Activated naive CD8-positive, alpha-beta T cell (primary cell): ENCODE results near the gene KIZ.
"Not testable (repeated sequence)": the region's sequence is repeated elsewhere in the genome, so short reads cannot be mapped to it uniquely, and the experiment has no call there.

Experiments used
- H3K27ac Mint-ChIP-seq: one replicate; pipeline ENCODE4 v1.8.0; 2021; ENCODE audit warnings: mixed read lengths
- H3K27me3 Mint-ChIP-seq: one replicate; pipeline ENCODE4 v1.8.0; 2021; ENCODE audit warnings: mixed read lengths
- H3K36me3 Mint-ChIP-seq: one replicate; pipeline ENCODE4 v1.8.0; 2021; ENCODE audit warnings: mixed read lengths
- H3K4me1 Mint-ChIP-seq: one replicate; pipeline ENCODE4 v1.8.0; 2021; ENCODE audit warnings: low read depth, mixed read lengths
- H3K4me3 Mint-ChIP-seq: one replicate; pipeline ENCODE4 v1.8.0; 2021; ENCODE audit warnings: mild to moderate bottlenecking, mixed read lengths
- H3K9me3 Mint-ChIP-seq: one replicate; pipeline ENCODE4 v1.8.0; 2021; ENCODE audit warnings: low read depth, mixed read lengths

The KIZ gene

DNA sequence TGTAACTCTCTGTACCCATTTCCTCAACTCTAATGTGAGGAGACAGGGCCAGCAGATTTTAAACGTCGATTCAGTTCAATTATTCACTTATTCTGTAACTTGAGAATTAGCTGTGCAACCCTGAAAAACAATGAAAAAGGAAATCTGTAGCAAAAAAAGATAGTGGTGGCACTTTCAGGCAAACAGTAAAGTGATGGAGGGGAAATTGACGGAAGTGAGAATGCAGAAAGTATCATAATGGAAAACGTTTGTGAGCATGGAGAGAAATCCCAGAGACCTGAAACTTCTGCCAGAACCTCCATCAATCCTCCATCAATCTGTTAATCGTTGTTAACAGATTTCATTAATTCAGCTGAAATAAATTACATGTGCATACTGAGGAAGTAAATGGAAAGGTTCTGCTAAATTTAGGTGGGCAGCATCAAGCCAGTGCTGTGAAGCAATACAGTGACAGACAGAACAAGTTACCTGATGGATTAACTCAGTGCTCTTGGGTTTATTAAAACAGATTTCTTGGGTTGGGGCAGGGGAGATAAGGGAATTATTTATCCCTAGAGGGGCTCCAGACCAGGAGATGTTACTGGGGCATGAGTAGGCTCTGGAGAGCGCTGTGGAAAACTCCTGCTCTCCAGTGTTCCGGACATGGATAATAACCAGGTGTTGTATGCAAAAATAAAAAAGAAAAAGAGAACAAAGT lies 17.5 kb downstream of the KIZ start:
- Mint-ChIP-seq H3K27me3 (no peaks in the 10 kb centered on the region), H3K36me3 (peaks cover 21% of the 10 kb centered on the region), H3K27ac (no peak overlapping the region), H3K4me1 (no peaks in the 10 kb centered on the region), H3K4me3 (no peak overlapping the region), H3K9me3 (no peaks in the 10 kb centered on the region)

DNA sequence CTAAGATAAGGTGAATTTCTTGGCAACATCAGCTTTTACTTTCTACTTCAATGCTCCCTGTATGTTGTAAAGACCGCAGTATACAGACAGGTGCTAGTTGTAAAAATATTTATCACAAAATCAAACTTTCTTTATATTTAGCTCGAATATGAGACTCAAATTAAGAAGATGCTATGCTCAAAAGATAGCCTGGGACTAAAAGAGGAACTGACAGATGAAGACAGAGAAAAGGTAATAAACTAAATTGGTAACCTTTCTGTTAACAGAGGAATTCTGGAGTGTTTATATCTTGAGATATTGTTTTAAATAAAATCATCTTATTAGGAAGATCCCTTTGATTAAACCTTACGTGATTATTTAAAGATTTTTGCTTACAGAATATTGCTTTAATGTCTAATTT lies 19.5 kb downstream of the KIZ start:
- H3K9me3 Mint-ChIP-seq: no peaks in the 10 kb centered on the region
- peaks cover 28% of the 10 kb centered on the region for H3K36me3 Mint-ChIP-seq
- no peak overlapping the region for H3K4me3 Mint-ChIP-seq

DNA sequence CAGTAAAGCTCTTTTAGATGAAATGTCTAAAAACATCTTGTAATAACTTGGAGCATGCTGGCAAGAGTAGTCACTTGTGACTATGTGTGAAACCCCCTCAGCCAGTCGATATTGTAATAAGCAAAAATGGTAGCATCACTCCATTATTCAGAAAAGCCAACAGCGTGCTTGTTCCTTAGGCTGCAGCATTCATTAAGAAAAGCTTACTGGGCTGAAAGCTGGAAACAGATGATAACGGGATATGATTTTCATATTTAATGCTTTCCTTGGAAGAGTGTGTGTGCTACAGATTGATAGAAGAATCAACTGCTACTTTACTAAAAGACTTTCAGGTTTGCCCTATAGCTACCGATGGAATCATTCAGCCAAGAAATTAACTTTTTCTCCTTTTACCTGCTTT lies 20.3 kb downstream of the KIZ start:
- H3K9me3 Mint-ChIP-seq: no peaks in the 10 kb centered on the region
- H3K4me3 Mint-ChIP-seq: no peak overlapping the region
- H3K36me3 Mint-ChIP-seq: peaks cover 31% of the 10 kb centered on the region
- H3K27me3 Mint-ChIP-seq: no peaks in the 10 kb centered on the region
- no peak overlapping the region for H3K27ac Mint-ChIP-seq
- H3K4me1 Mint-ChIP-seq: no peaks in the 10 kb centered on the region

More for the DNA sequence above, 19.5 kb downstream of the KIZ start:
- no peaks in the 10 kb centered on the region for H3K27me3 Mint-ChIP-seq
- H3K27ac Mint-ChIP-seq: no peak overlapping the region
- no peaks in the 10 kb centered on the region for H3K4me1 Mint-ChIP-seq

DNA sequence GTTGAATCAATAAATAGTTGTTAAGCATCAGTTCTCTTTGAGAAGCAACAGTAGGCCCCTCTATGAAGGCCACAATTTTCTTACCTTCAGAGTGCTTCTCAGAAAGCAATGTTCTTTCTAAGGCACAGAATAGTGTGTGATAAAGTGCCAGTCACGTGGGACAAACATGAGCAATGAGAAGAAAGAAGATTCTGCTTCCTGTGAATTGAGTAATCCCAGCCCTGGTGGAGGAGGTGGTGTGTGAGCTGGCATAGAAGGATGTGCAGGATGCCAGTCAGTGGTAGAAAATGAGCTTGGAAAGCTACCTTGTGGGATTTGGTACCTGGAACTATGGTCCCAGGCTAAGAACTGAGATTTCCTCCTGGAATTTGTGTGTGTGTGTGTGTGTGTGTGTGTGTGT lies 21.7 kb downstream of the KIZ start:
- peaks cover 35% of the 10 kb centered on the region for H3K36me3 Mint-ChIP-seq
- no peak overlapping the region for H3K27ac Mint-ChIP-seq
- no peak overlapping the region for H3K4me3 Mint-ChIP-seq
- H3K9me3 Mint-ChIP-seq: no peaks in the 10 kb centered on the region
- no peaks in the 10 kb centered on the region for H3K27me3 Mint-ChIP-seq
- H3K4me1 Mint-ChIP-seq: no peaks in the 10 kb centered on the region

DNA sequence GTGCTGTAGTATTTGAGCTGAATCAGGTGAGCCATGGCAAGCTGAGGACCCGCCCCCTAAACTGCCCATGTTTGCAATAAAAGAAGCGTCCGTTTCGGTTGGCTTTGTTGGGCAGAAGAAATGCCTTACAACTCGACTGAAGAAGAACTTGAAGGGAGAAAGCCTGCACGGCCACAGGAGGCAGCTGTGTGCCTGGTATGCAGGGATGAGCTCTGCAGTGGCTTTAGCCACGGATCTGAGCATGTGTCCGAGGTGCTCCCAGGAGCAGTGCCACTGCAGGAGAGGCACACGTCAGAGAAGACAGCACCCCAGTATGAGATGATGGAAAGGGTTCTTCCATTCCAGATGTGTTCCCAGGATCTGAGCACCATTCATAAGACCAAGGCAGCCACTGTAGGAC lies 23.5 kb downstream of the KIZ start:
- peaks cover 2% of the 10 kb centered on the region for H3K9me3 Mint-ChIP-seq
- peaks cover 34% of the 10 kb centered on the region for H3K36me3 Mint-ChIP-seq
- no peak overlapping the region for H3K27ac Mint-ChIP-seq
- no peaks in the 10 kb centered on the region for H3K27me3 Mint-ChIP-seq
- no peaks in the 10 kb centered on the region for H3K4me1 Mint-ChIP-seq
- H3K4me3 Mint-ChIP-seq: no peak overlapping the region

DNA sequence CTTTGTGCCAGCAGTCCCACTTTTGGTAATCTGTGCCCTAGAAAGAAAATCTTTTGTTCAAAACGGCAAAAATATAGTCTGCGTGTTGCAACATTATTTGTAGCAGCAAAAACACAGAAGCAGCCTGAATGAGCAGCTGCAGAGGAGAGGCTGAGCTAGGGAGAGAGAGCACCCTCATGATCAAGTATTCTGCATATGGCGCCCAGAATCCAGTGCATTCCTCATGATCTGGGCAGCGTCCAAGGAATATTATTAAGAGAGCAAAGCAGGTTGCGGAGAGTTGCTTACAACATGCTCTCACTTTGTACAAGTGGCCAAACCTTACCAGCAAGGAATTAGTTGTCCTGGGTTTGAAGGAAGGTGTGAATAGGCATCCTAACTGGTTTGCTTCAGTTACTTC lies 25.9 kb downstream of the KIZ start:
- no peaks in the 10 kb centered on the region for H3K4me1 Mint-ChIP-seq
- peaks cover 3% of the 10 kb centered on the region for H3K9me3 Mint-ChIP-seq
- H3K27ac Mint-ChIP-seq: no peak overlapping the region
- H3K36me3 Mint-ChIP-seq: peaks cover 32% of the 10 kb centered on the region
- no peak overlapping the region for H3K4me3 Mint-ChIP-seq
- H3K27me3 Mint-ChIP-seq: no peaks in the 10 kb centered on the region

DNA sequence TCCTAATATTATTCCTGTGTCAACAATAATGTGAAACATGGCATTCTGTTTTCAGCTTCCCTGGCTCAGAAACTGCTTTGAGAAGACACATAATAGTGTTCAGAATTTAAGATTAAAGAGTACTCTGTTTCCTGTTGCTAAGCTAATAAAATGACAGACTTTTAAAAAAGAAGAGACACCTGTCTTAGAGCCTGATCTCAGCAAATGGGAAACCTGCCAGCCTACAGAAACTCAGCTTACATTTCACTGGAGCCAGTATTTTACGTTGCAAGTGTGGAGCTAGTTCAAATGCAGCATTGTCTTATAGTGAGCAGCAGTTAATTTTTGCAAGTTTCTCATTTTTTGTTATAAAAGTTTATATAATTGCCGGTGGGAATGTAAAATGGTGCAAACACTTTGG lies 28.8 kb downstream of the KIZ start:
- H3K27ac Mint-ChIP-seq: no peak overlapping the region
- H3K4me1 Mint-ChIP-seq: no peaks in the 10 kb centered on the region
- no peaks in the 10 kb centered on the region for H3K27me3 Mint-ChIP-seq
- peaks cover 3% of the 10 kb centered on the region for H3K9me3 Mint-ChIP-seq
- H3K4me3 Mint-ChIP-seq: no peak overlapping the region
- H3K36me3 Mint-ChIP-seq: peaks cover 19% of the 10 kb centered on the region

DNA sequence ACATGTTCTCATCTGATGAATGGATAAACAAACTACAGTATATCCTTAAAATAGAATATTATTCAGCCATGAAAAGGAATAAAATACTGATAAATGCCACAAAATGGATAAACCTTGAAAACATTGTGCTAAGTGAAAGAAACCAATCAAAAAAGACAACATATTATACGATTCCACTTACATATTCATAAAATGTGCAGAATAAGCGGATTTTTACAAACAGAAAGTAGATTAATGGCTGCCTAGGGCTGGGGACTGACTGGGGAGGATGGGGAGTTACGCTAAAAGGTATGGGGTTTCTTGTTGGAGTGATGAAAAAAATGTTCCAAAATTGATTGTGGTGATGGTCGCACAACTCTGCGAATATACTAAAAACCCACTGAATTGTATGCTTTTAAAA lies 29.4 kb downstream of the KIZ start:
- Mint-ChIP-seq H3K27ac (no peak overlapping the region), H3K4me1 (no peaks in the 10 kb centered on the region), H3K36me3 (peaks cover 24% of the 10 kb centered on the region), H3K9me3 (peaks cover 3% of the 10 kb centered on the region), H3K27me3 (no peaks in the 10 kb centered on the region), H3K4me3 (no peak overlapping the region)

DNA sequence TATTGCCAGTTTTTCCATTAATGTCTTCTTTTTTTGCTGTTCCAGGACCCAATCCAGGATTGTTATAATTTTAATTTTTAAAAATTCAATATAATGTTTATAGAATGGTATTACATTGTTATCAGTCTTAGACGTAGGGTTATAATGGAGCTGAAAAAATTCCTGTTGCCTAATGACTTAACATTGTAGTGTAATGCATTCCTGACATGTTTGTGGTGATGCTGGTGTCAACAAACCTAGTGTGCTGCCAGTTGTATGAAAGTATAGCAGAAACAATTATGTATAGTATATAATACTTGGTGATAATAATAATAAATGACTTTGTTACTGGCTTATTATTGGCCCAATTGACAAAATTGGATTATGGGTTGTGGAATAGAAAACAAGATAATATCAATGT lies 30.4 kb downstream of the KIZ start:
- H3K4me1 Mint-ChIP-seq: no peaks in the 10 kb centered on the region
- no peak overlapping the region for H3K27ac Mint-ChIP-seq
- H3K36me3 Mint-ChIP-seq: peaks cover 24% of the 10 kb centered on the region
- no peak overlapping the region for H3K4me3 Mint-ChIP-seq
- H3K9me3 Mint-ChIP-seq: peaks cover 3% of the 10 kb centered on the region
- no peaks in the 10 kb centered on the region for H3K27me3 Mint-ChIP-seq

DNA sequence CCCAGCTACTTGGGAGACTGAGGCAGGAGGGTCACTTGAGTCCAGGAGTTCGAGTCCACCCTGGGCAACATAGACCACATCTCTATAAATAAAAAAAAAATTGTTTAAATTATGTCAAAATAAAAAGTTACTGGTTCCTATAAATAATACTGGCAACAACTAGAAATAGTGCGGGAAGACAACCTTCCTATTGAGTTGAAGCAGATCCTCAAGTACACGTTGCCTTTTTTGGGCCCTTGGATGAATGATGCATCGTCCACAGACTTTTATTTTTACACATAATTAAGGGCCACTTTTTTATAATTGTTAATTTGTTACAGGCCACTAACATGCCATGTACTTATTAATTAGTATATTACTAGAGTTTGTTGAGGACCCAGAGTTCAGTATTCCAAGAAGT lies 31.1 kb downstream of the KIZ start:
- Mint-ChIP-seq H3K9me3 (peaks cover 3% of the 10 kb centered on the region), H3K4me3 (no peak overlapping the region), H3K36me3 (peaks cover 24% of the 10 kb centered on the region), H3K27ac (no peak overlapping the region), H3K4me1 (no peaks in the 10 kb centered on the region), H3K27me3 (no peaks in the 10 kb centered on the region)

DNA sequence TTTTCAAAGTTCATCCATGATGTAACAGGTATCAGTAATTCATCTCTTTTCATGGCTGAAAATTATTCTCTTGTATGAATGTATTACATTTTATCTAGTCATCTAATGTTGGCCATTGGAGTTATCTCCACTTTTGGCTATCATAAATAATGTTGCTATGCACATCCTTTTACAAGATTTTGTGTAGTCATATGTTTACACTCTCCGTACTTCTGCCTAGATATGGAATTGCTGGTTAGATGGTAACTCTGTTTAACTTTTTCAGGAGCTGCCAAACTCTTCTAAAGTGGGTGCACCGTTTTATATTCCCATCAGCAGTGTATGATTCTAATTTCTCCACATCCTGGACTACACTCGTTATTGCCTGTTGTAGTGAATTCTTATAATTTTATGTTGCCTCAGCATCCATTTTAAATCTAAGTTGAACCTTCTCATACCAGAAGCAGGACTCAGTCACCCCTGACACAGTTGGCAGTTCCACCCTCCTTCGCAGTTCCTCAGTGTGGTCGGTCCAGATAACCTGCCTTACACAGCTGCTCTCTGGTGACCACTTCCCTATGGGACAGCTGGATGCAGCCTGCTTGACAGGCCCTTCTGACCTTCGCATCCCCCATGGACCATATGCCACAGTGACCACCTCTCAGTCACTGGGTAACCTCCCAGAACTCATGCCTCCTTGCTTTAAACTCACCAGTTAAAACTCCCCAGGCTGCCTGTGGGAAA lies 33.9 kb downstream of the KIZ start:
- no peak overlapping the region for H3K4me3 Mint-ChIP-seq
- no peaks in the 10 kb centered on the region for H3K9me3 Mint-ChIP-seq
- no peak overlapping the region for H3K27ac Mint-ChIP-seq
- H3K36me3 Mint-ChIP-seq: peaks cover 34% of the 10 kb centered on the region
- H3K4me1 Mint-ChIP-seq: no peaks in the 10 kb centered on the region
- no peaks in the 10 kb centered on the region for H3K27me3 Mint-ChIP-seq

DNA sequence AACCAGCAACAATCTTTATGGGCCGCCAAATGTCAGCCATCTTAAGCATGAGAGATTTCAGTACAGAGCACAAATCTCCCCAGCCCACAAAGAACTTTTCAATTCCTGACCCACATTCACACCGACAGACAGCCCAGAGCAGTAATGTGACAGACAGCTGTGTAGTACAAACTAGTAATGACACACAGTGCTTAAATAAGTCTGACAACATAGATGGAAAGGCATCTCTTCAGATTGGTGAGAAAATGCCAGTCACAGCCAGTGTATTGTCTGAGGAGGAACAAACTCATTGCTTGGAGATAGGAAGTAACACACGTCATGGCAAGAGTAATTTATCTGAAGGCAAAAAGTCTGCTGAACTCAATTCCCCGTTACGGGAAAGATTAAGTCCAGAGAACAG lies 36.0 kb downstream of the KIZ start:
- no peak overlapping the region for H3K27ac Mint-ChIP-seq
- H3K9me3 Mint-ChIP-seq: no peaks in the 10 kb centered on the region
- no peak overlapping the region for H3K4me3 Mint-ChIP-seq
- peaks cover 45% of the 10 kb centered on the region for H3K36me3 Mint-ChIP-seq
- H3K4me1 Mint-ChIP-seq: peaks cover 11% of the 10 kb centered on the region
- H3K27me3 Mint-ChIP-seq: no peaks in the 10 kb centered on the region

DNA sequence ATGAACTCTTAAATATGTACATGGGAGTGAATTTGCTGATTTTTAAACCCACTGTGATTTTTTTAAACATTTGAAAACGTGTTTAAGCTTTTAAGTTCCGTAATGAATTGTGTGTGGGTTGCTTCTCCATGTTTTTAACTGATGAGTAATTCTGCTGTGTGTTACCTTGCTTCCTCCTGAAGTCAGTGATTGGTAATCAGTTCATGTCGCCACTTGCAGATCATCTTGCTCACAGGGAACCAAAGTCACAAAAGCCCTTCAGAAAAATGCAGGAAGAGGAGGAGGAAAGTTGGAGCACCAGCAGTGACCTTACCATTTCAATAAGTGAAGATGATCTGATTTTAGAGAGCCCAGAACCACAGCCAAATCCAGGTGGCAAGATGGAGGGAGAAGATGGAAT lies 36.7 kb downstream of the KIZ start:
- no peak overlapping the region for H3K4me3 Mint-ChIP-seq
- no peaks in the 10 kb centered on the region for H3K9me3 Mint-ChIP-seq
- no peak overlapping the region for H3K27ac Mint-ChIP-seq
- no peaks in the 10 kb centered on the region for H3K27me3 Mint-ChIP-seq
- H3K4me1 Mint-ChIP-seq: peaks cover 11% of the 10 kb centered on the region
- H3K36me3 Mint-ChIP-seq: peaks cover 47% of the 10 kb centered on the region

DNA sequence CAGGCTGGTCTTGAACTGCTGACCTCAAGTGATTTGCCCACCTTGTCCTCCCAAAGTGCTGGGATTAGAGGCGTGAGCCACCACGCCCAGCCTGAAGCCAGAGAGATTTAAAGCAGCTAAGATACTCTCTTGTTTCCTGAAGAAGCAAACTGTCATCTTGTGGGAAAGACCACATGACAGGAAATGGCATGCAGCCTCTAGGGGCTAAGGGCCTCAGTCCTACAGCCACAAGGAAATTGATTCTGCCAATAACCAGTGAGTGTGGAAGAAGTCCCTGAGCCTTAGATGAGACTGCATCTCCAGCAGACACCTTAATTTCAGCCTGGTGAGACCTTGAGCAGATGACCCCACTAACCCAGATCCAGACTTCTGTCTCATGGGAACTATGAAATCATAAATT lies 40.9 kb downstream of the KIZ start:
- peaks cover 49% of the 10 kb centered on the region for H3K36me3 Mint-ChIP-seq
- no peaks in the 10 kb centered on the region for H3K27me3 Mint-ChIP-seq
- H3K9me3 Mint-ChIP-seq: peaks cover 4% of the 10 kb centered on the region
- H3K4me1 Mint-ChIP-seq: peaks cover 11% of the 10 kb centered on the region
- H3K4me3 Mint-ChIP-seq: no peak overlapping the region
- no peak overlapping the region for H3K27ac Mint-ChIP-seq

DNA sequence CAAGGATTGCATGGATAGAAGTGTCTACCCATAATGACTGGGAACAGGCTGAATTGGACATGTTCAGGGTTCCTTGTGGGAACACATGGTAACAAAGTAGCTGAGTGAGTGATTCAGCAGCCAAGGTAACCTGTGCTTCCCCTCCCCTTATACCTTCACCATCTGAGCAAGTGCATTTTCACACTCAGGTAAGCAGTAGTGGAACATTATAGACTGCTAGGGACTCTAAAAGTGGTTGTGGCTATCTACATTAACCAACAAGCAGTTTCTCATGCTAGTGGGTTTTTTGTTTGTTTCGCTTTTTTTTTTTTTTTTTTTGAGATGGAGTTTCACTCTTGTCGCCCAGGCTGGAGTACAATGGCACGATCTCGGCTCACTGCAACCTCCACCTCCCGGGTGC lies 41.4 kb downstream of the KIZ start:
- H3K27me3 Mint-ChIP-seq: no peaks in the 10 kb centered on the region
- no peak overlapping the region for H3K4me3 Mint-ChIP-seq
- peaks cover 11% of the 10 kb centered on the region for H3K4me1 Mint-ChIP-seq
- H3K36me3 Mint-ChIP-seq: peaks cover 48% of the 10 kb centered on the region
- peaks cover 4% of the 10 kb centered on the region for H3K9me3 Mint-ChIP-seq
- no peak overlapping the region for H3K27ac Mint-ChIP-seq

DNA sequence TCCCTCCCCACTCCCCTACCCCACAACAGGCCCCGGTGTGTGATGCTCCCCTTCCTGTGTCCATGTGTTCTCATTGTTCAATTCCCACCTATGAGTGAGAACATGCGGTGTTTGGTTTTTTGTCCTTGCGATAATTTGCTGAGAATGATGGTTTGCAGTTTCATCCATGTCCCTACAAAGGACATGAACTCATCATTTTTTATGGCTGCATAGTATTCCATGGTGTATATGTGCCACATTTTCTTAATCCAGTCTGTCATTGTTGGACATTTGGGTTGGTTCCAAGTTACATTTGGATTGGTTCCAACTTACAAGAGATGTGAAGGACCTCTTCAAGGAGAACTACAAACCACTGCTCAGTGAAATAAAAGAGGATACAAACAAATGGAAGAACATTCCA lies 42.2 kb downstream of the KIZ start:
- H3K27me3 Mint-ChIP-seq, H3K9me3 Mint-ChIP-seq, H3K4me3 Mint-ChIP-seq, H3K27ac Mint-ChIP-seq: not testable (repeated sequence)
- peaks cover 11% of the 10 kb centered on the region for H3K4me1 Mint-ChIP-seq
- peaks cover 42% of the 10 kb centered on the region for H3K36me3 Mint-ChIP-seq
